Measurements from ENCODE around the gene TENM4. TPM values are rescaled to one million over a fixed set of nuclear protein-coding genes. Genes with fewer than 3 reads are reported as not detected.

Gene TENM4
- total and polyA plus RNA-seq, 2 of the 13 experiments (the other 11 are each of a cell fraction or from before 2014, with no cell fraction given), result not detected

DNA sequence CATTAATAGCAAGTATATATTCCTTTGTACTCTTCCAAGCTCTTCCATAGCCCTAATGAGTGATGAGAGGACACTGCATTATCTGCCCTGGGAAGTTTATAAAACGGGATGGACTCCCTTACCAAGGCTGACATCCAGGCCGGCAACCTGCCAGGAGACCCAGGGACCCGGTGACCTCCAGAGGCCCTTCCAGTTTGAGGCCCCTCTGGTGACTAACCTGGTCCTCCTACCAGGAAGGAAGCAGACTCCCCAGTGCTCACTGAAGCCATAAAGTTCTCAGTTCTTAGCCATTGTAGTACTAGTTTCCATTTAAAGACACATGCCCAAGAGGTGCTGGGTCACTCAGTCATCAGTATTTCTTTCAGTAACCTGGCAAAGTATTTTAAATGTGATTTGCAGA is 345.4 kb downstream of the TENM4 start:
- Histone ChIP-seq H3K9me3 (ENCODE audit: low read length) (no peaks in the 10 kb centered on the region), H3K27me3 (ENCODE audit: control insufficient read depth in 1 of 2, insufficient read depth in 2 of 2, low read length in 2 of 2) (no peaks in the 10 kb centered on the region; a peak in 2 of 5 replicates), H3K79me2 (ENCODE audit: insufficient read depth, low read length) (no peaks in the 10 kb centered on the region), H3K36me3 (replicated peaks in 1 of 2; ENCODE audit: control insufficient read depth in 1 of 2, insufficient read depth in 2 of 2, low read length in 2 of 2) (no peaks in the 10 kb centered on the region), H3K4me3 (replicated peaks in 1 of 3; ENCODE audit: insufficient read depth in 1 of 3, low read depth in 2 of 3, low read length in 3 of 3) (no peak overlapping the region), H3K4me1 (ENCODE audit: insufficient read depth, low read length) (no peaks in the 10 kb centered on the region), H3K9ac (ENCODE audit: insufficient read depth, low read depth, low read length) (no peak overlapping the region), H3K4me2 (ENCODE audit: low read depth, low read length) (no peak overlapping the region), H3K27ac (ENCODE audit: extremely low read length, insufficient read depth, low read length) (no peak overlapping the region), H2AFZ (ENCODE audit: low read length) (no peak overlapping the region), H4K20me1 (ENCODE audit: insufficient read depth, low read length) (no peaks in the 10 kb centered on the region)
- no peak for DNase-seq (ENCODE audit: low spot score)
- in situ Hi-C loops (cut with HindIII; ENCODE audit: extremely low pct_ligation_motif_present, low pct_unique_long_range_greater_than_20kb), result no loop called here
- ATAC-seq, result no peak
- no peak for TF ChIP-seq PHF21A (CRISPR knock-in tag; IDR thresholded peaks at IDR 0.05)
- no peak for TF ChIP-seq TMF1 (CRISPR knock-in tag; IDR thresholded peaks at IDR 0.05; ENCODE audit: low read depth)
- TF ChIP-seq ZNF552 (CRISPR knock-in tag; IDR thresholded peaks at IDR 0.05; ENCODE audit: borderline replicate concordance), result no peak
- TF ChIP-seq SMARCC2 (IDR thresholded peaks at IDR 0.05), result no peak
- no peak for FAIRE-seq
- intact Hi-C loops (cut with micrococcal nuclease; ENCODE audit: unreplicated experiment), result no loop called here
- POLR2A ChIA-PET, result no interaction called here
- 0% methylated on average over 3 of the region's 3 CpGs for WGBS (ENCODE audit: low lambda C conversion rate)
- BruUV-seq (replicated peaks), result no TSS peak
- CTCF ChIA-PET (ENCODE audit: low intra/inter-chr PET ratio, low total read pairs), result no interaction called here

GRCh38 chr11:79094616-79095015 is 346.2 kb downstream of the TENM4 start:
- Histone ChIP-seq H3K79me2 (ENCODE audit: insufficient read depth, low read length) (no peaks in the 10 kb centered on the region), H3K36me3 (replicated peaks in 1 of 2; ENCODE audit: control insufficient read depth in 1 of 2, insufficient read depth in 2 of 2, low read length in 2 of 2) (no peaks in the 10 kb centered on the region), H4K20me1 (ENCODE audit: insufficient read depth, low read length) (no peaks in the 10 kb centered on the region), H3K4me1 (ENCODE audit: insufficient read depth, low read length) (no peaks in the 10 kb centered on the region), H3K9me3 (ENCODE audit: low read length) (no peaks in the 10 kb centered on the region), H2AFZ (ENCODE audit: low read length) (no peak overlapping the region), H3K9ac (ENCODE audit: insufficient read depth, low read depth, low read length) (no peak overlapping the region), H3K27ac (ENCODE audit: extremely low read length, insufficient read depth, low read length) (no peak overlapping the region), H3K27me3 (ENCODE audit: control insufficient read depth in 1 of 2, insufficient read depth in 2 of 2, low read length in 2 of 2) (no peaks in the 10 kb centered on the region; a peak in 1 of 5 replicates), H3K4me3 (replicated peaks in 1 of 3; ENCODE audit: insufficient read depth in 1 of 3, low read depth in 2 of 3, low read length in 3 of 3) (no peak overlapping the region), H3K4me2 (ENCODE audit: low read depth, low read length) (no peak overlapping the region)
- in situ Hi-C loops (cut with HindIII; ENCODE audit: extremely low pct_ligation_motif_present, low pct_unique_long_range_greater_than_20kb), result no loop called here
- intact Hi-C loops (cut with micrococcal nuclease; ENCODE audit: unreplicated experiment), result no loop called here
- ATAC-seq (no peak), FAIRE-seq (no peak), DNase-seq (ENCODE audit: low spot score) (no peak)
- TF ChIP-seq, protein P1, sequence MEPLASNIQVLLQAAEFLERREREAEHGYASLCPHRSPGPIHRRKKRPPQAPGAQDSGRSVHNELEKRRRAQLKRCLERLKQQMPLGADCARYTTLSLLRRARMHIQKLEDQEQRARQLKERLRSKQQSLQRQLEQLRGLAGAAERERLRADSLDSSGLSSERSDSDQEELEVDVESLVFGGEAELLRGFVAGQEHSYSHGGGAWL (CRISPR knock-in tag; IDR thresholded peaks at IDR 0.05), result no peak
- TF ChIP-seq PHF5A (CRISPR knock-in tag; IDR thresholded peaks at IDR 0.05; ENCODE audit: low read depth, unreplicated experiment) (no peak), ZKSCAN1 (IDR thresholded peaks at IDR 0.05; ENCODE audit: low read length) (no peak), MBNL3 (CRISPR knock-in tag; conservative IDR thresholded peaks at IDR 0.05) (no peak), NCOA1 (CRISPR knock-in tag; IDR thresholded peaks at IDR 0.05) (no peak), ZBTB7B (CRISPR knock-in tag; IDR thresholded peaks at IDR 0.05) (no peak), SP1 (IDR thresholded peaks at IDR 0.05) (no peak), SP1 (CRISPR knock-in tag; IDR thresholded peaks at IDR 0.05) (no peak), ZHX2 (IDR thresholded peaks at IDR 0.05; ENCODE audit: low read depth) (no peak), ZHX2 (CRISPR knock-in tag; IDR thresholded peaks at IDR 0.05; ENCODE audit: borderline replicate concordance) (no peak)
- TF ChIP-seq, protein P2, sequence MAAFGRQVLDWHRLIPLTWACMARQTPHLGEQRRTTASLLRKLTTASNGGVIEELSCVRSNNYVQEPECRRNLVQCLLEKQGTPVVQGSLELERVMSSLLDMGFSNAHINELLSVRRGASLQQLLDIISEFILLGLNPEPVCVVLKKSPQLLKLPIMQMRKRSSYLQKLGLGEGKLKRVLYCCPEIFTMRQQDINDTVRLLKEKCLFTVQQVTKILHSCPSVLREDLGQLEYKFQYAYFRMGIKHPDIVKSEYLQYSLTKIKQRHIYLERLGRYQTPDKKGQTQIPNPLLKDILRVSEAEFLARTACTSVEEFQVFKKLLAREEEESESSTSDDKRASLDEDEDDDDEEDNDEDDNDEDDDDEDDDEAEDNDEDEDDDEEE (CRISPR knock-in tag; IDR thresholded peaks at IDR 0.05), result no peak
- CTCF ChIA-PET (ENCODE audit: low intra/inter-chr PET ratio, low total read pairs), result no interaction called here
- POLR2A ChIA-PET, result no interaction called here
- no TSS peak for BruUV-seq (replicated peaks)
- 8% methylated on average over 2 of the region's 3 CpGs for WGBS (ENCODE audit: low lambda C conversion rate)

All from HepG2 (cell line).